Measurements from ENCODE around the gene HBA1.
"Not testable (repeated sequence)": the region's sequence is repeated elsewhere in the genome, so short reads cannot be mapped to it uniquely, and the experiment has no call there.

DNA sequence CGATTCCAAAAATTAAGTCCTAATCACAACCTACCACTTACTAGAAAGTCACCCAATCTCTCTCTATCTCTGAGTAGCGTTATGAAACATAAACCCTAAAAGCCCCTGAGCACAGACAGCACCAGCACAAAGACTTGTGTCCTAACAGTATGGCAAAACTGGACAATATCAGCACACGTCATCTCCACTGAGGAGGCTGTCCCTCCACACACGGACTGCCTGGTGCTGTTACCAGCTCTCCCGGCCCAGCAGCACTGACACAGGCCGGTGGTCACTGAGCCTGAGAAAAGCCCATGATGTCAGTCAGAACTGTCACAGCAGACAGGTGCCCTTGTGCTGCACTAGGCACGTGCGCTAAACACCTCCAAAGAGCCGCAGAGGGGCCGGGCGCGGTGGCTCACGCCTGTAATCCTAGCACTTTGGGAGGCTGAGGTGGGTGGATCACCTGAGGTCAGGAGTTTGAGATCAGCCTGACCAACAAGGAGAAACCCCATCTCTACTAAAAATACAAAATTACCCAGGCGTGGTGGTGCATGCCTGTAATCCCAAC is 35.2 kb downstream of the HBA1 start:
- not testable (repeated sequence) for TF ChIP-seq TAF1 (IDR thresholded peaks at IDR 0.05; ENCODE audit: borderline replicate concordance, low read depth, low read length); POLR2A (IDR thresholded peaks at IDR 0.05; ENCODE audit: low read depth, low read length); POLR2AphosphoS5 (IDR thresholded peaks at IDR 0.05; ENCODE audit: low read depth, low read length)

Measured in GM12892 (cell line).